ENCODE measurements around the gene GABPB1. TPM values are rescaled to one million over a fixed set of nuclear protein-coding genes. Genes with fewer than 3 reads are reported as not detected.

The GABPB1 gene
- total RNA-seq, 1 donor from 2014 or later: 13.3 TPM

DNA sequence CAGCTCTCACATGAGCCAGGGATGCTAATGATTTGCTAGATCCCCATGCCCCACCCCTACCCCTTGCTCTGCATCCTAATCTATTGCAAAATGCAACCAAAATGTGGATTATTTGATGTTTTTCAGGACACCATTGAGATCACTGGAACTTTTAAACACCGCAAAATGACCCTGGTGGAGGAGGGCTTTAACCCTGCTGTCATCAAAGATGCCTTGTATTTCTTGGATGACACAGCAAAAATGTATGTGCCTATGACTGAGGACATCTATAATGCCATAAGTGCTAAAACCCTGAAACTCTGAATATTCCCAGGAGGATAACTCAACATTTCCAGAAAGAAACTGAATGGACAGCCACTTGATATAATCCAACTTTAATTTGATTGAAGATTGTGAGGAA is 119.2 kb downstream of the GABPB1 start:
- DNase-seq (ENCODE audit: extremely low spot score in 2 of 2): no peak
- TF ChIP-seq POLR2A (IDR thresholded peaks at IDR 0.05): no peak
- H3K27me3 ChIP-seq: no peaks in the 10 kb centered on the region
- intact Hi-C loops (cut with DNase I): no loop called here
- no peaks in the 10 kb centered on the region for H3K4me1 ChIP-seq
- H3K9me3 ChIP-seq: no peaks in the 10 kb centered on the region
- H3K4me3 ChIP-seq: no peak overlapping the region
- H3K27ac ChIP-seq: no peak overlapping the region
- H3K36me3 ChIP-seq: no peaks in the 10 kb centered on the region

- Histone ChIP-seq H3K4me1 (no peaks in the 10 kb centered on the region), H3K4me3 (no peak overlapping the region), H3K27me3 (no peaks in the 10 kb centered on the region), H3K27ac (no peak overlapping the region), H3K36me3 (no peaks in the 10 kb centered on the region), H3K9me3 (no peaks in the 10 kb centered on the region)
- intact Hi-C loops (cut with DNase I): no loop called here
- TF ChIP-seq CTCF (IDR thresholded peaks at IDR 0.05) (no peak), POLR2A (IDR thresholded peaks at IDR 0.05) (no peak), POLR2AphosphoS5 (IDR thresholded peaks at IDR 0.05; ENCODE audit: insufficient read depth in 1 of 2, low read depth in 1 of 2) (no peak)
- DNase-seq (ENCODE audit: extremely low spot score in 2 of 2): no peak
Measured at GRCh38 chr15:50234764-50235163, 120.2 kb downstream of the GABPB1 start.

DNA sequence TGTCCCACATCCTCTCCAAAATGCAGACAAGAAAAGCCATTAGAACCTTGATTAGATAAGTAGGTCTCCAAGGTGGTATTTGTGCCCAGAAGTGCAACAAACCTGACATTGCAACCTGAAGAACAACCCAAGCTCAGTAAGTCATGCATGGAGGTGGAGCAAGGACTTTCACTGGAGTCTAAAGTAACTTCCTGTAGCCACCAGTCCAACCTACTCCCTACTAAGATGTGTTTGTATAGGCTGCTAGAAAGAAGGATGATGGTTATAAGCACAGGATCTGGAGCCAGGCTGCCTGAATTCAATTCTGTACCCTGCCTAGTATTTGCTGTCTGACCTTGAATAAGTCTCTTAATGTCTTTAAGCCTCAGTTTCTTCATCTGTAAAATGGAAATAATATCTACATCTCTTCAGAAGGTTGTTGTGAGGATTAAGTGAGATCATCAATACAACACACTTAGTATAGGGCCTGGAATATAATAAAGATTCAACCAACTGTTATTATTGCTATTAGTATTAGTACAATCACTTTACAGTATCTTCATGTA is 121.7 kb downstream of the GABPB1 start:
- intact Hi-C loops (cut with DNase I): no loop called here
- Histone ChIP-seq H3K4me1 (no peaks in the 10 kb centered on the region), H3K27me3 (no peaks in the 10 kb centered on the region), H3K27ac (no peak overlapping the region), H3K36me3 (no peaks in the 10 kb centered on the region), H3K4me3 (no peak overlapping the region), H3K9me3 (no peaks in the 10 kb centered on the region)
- DNase-seq (ENCODE audit: extremely low spot score in 2 of 2): peak in 1 of 2 donors; percentile 47
- TF ChIP-seq POLR2AphosphoS5 (IDR thresholded peaks at IDR 0.05; ENCODE audit: insufficient read depth in 1 of 2, low read depth in 1 of 2): no peak
- no peak for TF ChIP-seq CTCF (IDR thresholded peaks at IDR 0.05)
- TF ChIP-seq POLR2A (IDR thresholded peaks at IDR 0.05): no peak

GRCh38 chr15:50232791-50233190 is 122.2 kb downstream of the GABPB1 start:
- Histone ChIP-seq H3K4me1 (no peaks in the 10 kb centered on the region), H3K9me3 (no peaks in the 10 kb centered on the region), H3K27ac (no peak overlapping the region), H3K36me3 (no peaks in the 10 kb centered on the region), H3K4me3 (no peak overlapping the region), H3K27me3 (no peaks in the 10 kb centered on the region)
- peak in 1 of 2 donors; percentile 27 for DNase-seq (ENCODE audit: extremely low spot score in 2 of 2)
- TF ChIP-seq POLR2AphosphoS5 (IDR thresholded peaks at IDR 0.05; ENCODE audit: insufficient read depth in 1 of 2, low read depth in 1 of 2): no peak
- no peak for TF ChIP-seq CTCF (IDR thresholded peaks at IDR 0.05)
- no peak for TF ChIP-seq POLR2A (IDR thresholded peaks at IDR 0.05)
- intact Hi-C loops (cut with DNase I): no loop called here

DNA sequence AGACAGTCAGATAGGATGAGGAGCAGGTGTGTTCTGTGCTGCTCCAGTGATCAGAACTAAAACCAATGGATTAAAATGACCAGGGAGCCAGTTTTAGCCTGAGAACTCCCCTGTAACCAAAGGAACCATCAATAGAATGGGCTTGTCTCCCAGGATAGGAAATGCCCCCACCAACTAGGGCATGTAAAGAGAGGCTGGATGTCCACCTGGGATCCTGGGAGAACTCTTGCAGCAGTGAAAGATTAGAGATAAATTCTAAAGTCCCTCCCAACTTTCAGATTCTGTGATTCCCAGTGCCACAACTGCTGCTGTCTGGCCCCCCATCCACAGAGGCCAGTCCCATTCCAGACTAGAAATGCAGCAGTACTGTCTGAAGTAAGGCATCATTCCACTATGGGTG is 123.2 kb downstream of the GABPB1 start:
- peak in 1 of 2 donors; percentile 56 for DNase-seq (ENCODE audit: extremely low spot score in 2 of 2)
- H3K9me3 ChIP-seq: no peaks in the 10 kb centered on the region
- no peak overlapping the region for H3K27ac ChIP-seq
- TF ChIP-seq POLR2A (IDR thresholded peaks at IDR 0.05) (no peak), CTCF (IDR thresholded peaks at IDR 0.05) (no peak), POLR2AphosphoS5 (IDR thresholded peaks at IDR 0.05; ENCODE audit: insufficient read depth in 1 of 2, low read depth in 1 of 2) (no peak)
- no peak overlapping the region for H3K4me3 ChIP-seq
- intact Hi-C loops (cut with DNase I): no loop called here
- H3K4me1 ChIP-seq: no peaks in the 10 kb centered on the region
- no peaks in the 10 kb centered on the region for H3K36me3 ChIP-seq
- no peaks in the 10 kb centered on the region for H3K27me3 ChIP-seq
